HG03460 (cell line): ENCODE measurements around the gene DVL2.
"Not testable (repeated sequence)": the region's sequence is repeated elsewhere in the genome, so short reads cannot be mapped to it uniquely, and the experiment has no call there.

Source experiments
- ATAC-seq: cut with Tn5 transposase; IDR thresholded peaks from one replicate; pipeline ENCODE4 v1.9.1; 2021; ENCODE audit not compliant: unreplicated experiment

Gene DVL2

GRCh38 chr17:7256766-7257456 is 22.6 kb upstream of the DVL2 start:
- ATAC-seq: no peak

- no peak for ATAC-seq
These were observed 20.2 kb upstream of the DVL2 start for GRCh38 chr17:7254511-7254910.

GRCh38 chr17:7253082-7253481 is 18.8 kb upstream of the DVL2 start:
- no peak for ATAC-seq

GRCh38 chr17:7252176-7253043 is 18.1 kb upstream of the DVL2 start, which contains the start of gene ELP5:
ELP5 (plus strand) TSS chr17:7252215; CDS start chr17:7252551, 336 bp downstream.
- peak; percentile 58 for ATAC-seq

- peak; percentile 82 for ATAC-seq
These were observed 17.4 kb upstream of the DVL2 start, which contains the start of gene CTDNEP1 for GRCh38 chr17:7251661-7252175. CTDNEP1 (minus strand) TSS chr17:7251734; CDS start chr17:7251296, 438 bp downstream.

- no peak for ATAC-seq
These were observed 16.6 kb upstream of the DVL2 start for GRCh38 chr17:7250695-7251627.

- ATAC-seq: no peak
These were observed 15.5 kb upstream of the DVL2 start for GRCh38 chr17:7249830-7250229.

- no peak for ATAC-seq
These were observed 14.9 kb upstream of the DVL2 start for GRCh38 chr17:7249214-7249613.

GRCh38 chr17:7248796-7249195 is 14.5 kb upstream of the DVL2 start:
- ATAC-seq: no peak

GRCh38 chr17:7246779-7247178 is 12.5 kb upstream of the DVL2 start:
- ATAC-seq: no peak

GRCh38 chr17:7243838-7244237 is 9.5 kb upstream of the DVL2 start:
- ATAC-seq: not testable (repeated sequence)

- no peak for ATAC-seq
These were observed 9.1 kb upstream of the DVL2 start for GRCh38 chr17:7243453-7243729.

GRCh38 chr17:7242717-7243452 is 8.6 kb upstream of the DVL2 start:
- peak; percentile 44 for ATAC-seq

GRCh38 chr17:7241783-7242716 is 7.7 kb upstream of the DVL2 start, which contains the start of gene GABARAP:
GABARAP (minus strand) TSS chr17:7242449; CDS start chr17:7242330, 119 bp downstream.
- peak; percentile 29 for ATAC-seq

- no peak for ATAC-seq
These were observed 6.9 kb upstream of the DVL2 start for GRCh38 chr17:7241090-7241733.

- ATAC-seq: no peak
These were observed 6.1 kb upstream of the DVL2 start for GRCh38 chr17:7240375-7240774.

- ATAC-seq: peak; percentile 36
These were observed 5.0 kb upstream of the DVL2 start, which contains the start of gene PHF23 for GRCh38 chr17:7239091-7240027. PHF23 (minus strand) TSS chr17:7239457; CDS start chr17:7239279, 178 bp downstream.
